ENCODE data around the gene CRELD2. TPM values are rescaled to one million over a fixed set of nuclear protein-coding genes. Genes with fewer than 3 reads are reported as not detected.
A peak's percentile ranks its signal among the peaks of the same experiment; 100 is the strongest.

Gene CRELD2
- total and polyA plus RNA-seq, 2 of the 13 experiments (the other 11 are each of a cell fraction or from before 2014, with no cell fraction given), result 17.2 to 44.7 TPM

GRCh38 chr22:49958931-49959781 lies 40.7 kb downstream of the CRELD2 start:
- H4K20me1 ChIP-seq (ENCODE audit: insufficient read depth, low read length), result peaks cover 26% of the 10 kb centered on the region
- H2AFZ ChIP-seq (ENCODE audit: low read length), result no peak overlapping the region
- no peaks in the 10 kb centered on the region; a peak in 1 of 5 replicates for H3K27me3 ChIP-seq (ENCODE audit: control insufficient read depth in 1 of 2, insufficient read depth in 2 of 2, low read length in 2 of 2)
- ChIA-PET POLR2A (interaction anchor here (1.1 to 18.6 kb wide), 6 partner anchors 5 to 28 kb away, joined by 3 to 722 read pairs (median 47); partner anchors contain the start of gene PIM3), CTCF (ENCODE audit: low intra/inter-chr PET ratio, low total read pairs) (interaction anchor here (1.9 kb wide), 1 partner anchor 28 kb away, joined by 4 read pairs; no protein-coding TSS in a partner anchor)
- H3K4me2 ChIP-seq (ENCODE audit: low read depth, low read length), result peak overlapping the region; percentile 99
- H3K79me2 ChIP-seq (ENCODE audit: insufficient read depth, low read length), result peaks cover 36% of the 10 kb centered on the region
- peak; percentile 85 for DNase-seq (ENCODE audit: low spot score)
- peaks cover 75% of the 10 kb centered on the region for H3K4me1 ChIP-seq (ENCODE audit: insufficient read depth, low read length)
- peak; percentile 65 for FAIRE-seq
- peak; percentile 52 for ATAC-seq
- H3K36me3 ChIP-seq (replicated peaks in 1 of 2; ENCODE audit: control insufficient read depth in 1 of 2, insufficient read depth in 2 of 2, low read length in 2 of 2), result peaks cover 8 to 22% of the 10 kb centered on the region in 2 experiments
- 4% methylated on average over 16 of the region's 29 CpGs for WGBS (ENCODE audit: low lambda C conversion rate)
- H3K9me3 ChIP-seq (ENCODE audit: low read length), result no peaks in the 10 kb centered on the region
- in situ Hi-C loops (cut with HindIII; ENCODE audit: extremely low pct_ligation_motif_present, low pct_unique_long_range_greater_than_20kb), result no loop called here
- BruUV-seq (replicated peaks), result no TSS peak
- intact Hi-C loops (cut with micrococcal nuclease; ENCODE audit: unreplicated experiment), result no loop called here
- H3K4me3 ChIP-seq (replicated peaks in 1 of 3; ENCODE audit: insufficient read depth in 1 of 3, low read depth in 2 of 3, low read length in 3 of 3), result peak overlapping the region; percentile 52 to 83 (median 71)
- H3K9ac ChIP-seq (ENCODE audit: insufficient read depth, low read depth, low read length), result peak overlapping the region; percentile 93
- peak overlapping the region; percentile 87 for H3K27ac ChIP-seq (ENCODE audit: extremely low read length, insufficient read depth, low read length)
- TF ChIP-seq XRCC5 (optimal IDR thresholded peaks at IDR 0.05; ENCODE audit: low read length) (peak; percentile 51), MBNL3 (CRISPR knock-in tag; conservative IDR thresholded peaks at IDR 0.05) (no peak), HDAC6 (IDR thresholded peaks at IDR 0.05; ENCODE audit: low read depth, low read length) (no peak), BCL6 (CRISPR knock-in tag; IDR thresholded peaks at IDR 0.05) (0 out of 2 replicates have a peak, but pooled peaks have one; percentile 9), SMAD3 (CRISPR knock-in tag; IDR thresholded peaks at IDR 0.05) (no peak), ZNF292 (CRISPR knock-in tag; IDR thresholded peaks at IDR 0.05; ENCODE audit: borderline replicate concordance, low read depth) (no peak), DNMT3B (CRISPR knock-in tag; conservative IDR thresholded peaks at IDR 0.05) (0 out of 2 replicates have a peak, but pooled peaks have one; percentile 50), ZNF574 (CRISPR knock-in tag; IDR thresholded peaks at IDR 0.05) (no peak; the same call in none of the 2 replicates), BRD4 (CRISPR knock-in tag; IDR thresholded peaks at IDR 0.05) (no peak; the same call in 1 of the 2 replicates), GATAD1 (CRISPR knock-in tag; IDR thresholded peaks at IDR 0.05) (peak; percentile 14; the same call in 1 of the 2 replicates), ISL2 (CRISPR knock-in tag; IDR thresholded peaks at IDR 0.05) (no peak), RAD51 (IDR thresholded peaks at IDR 0.05; ENCODE audit: borderline replicate concordance) (no peak), CENPT (CRISPR knock-in tag; IDR thresholded peaks at IDR 0.05; ENCODE audit: low read depth) (no peak)
- TF ChIP-seq, protein P1, sequence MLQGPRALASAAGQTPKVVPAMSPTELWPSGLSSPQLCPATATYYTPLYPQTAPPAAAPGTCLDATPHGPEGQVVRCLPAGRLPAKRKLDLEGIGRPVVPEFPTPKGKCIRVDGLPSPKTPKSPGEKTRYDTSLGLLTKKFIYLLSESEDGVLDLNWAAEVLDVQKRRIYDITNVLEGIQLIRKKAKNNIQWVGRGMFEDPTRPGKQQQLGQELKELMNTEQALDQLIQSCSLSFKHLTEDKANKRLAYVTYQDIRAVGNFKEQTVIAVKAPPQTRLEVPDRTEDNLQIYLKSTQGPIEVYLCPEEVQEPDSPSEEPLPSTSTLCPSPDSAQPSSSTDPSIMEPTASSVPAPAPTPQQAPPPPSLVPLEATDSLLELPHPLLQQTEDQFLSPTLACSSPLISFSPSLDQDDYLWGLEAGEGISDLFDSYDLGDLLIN (CRISPR knock-in tag; IDR thresholded peaks at IDR 0.05; ENCODE audit: borderline replicate concordance), result no peak
- TF ChIP-seq, protein P2, sequence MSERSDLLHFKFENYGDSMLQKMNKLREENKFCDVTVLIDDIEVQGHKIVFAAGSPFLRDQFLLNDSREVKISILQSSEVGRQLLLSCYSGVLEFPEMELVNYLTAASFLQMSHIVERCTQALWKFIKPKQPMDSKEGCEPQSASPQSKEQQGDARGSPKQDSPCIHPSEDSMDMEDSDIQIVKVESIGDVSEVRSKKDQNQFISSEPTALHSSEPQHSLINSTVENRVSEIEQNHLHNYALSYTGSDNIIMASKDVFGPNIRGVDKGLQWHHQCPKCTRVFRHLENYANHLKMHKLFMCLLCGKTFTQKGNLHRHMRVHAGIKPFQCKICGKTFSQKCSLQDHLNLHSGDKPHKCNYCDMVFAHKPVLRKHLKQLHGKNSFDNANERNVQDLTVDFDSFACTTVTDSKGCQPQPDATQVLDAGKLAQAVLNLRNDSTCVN (CRISPR knock-in tag; IDR thresholded peaks at IDR 0.05; ENCODE audit: borderline replicate concordance), result no peak; the same call in 1 of the 2 replicates
- TF ChIP-seq, protein P3, sequence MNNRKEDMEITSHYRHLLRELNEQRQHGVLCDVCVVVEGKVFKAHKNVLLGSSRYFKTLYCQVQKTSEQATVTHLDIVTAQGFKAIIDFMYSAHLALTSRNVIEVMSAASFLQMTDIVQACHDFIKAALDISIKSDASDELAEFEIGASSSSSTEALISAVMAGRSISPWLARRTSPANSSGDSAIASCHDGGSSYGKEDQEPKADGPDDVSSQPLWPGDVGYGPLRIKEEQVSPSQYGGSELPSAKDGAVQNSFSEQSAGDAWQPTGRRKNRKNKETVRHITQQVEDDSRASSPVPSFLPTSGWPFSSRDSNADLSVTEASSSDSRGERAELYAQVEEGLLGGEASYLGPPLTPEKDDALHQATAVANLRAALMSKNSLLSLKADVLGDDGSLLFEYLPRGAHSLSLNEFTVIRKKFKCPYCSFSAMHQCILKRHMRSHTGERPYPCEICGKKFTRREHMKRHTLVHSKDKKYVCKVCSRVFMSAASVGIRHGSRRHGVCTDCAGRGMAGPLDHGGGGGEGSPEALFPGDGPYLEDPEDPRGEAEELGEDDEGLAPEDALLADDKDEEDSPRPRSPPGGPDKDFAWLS (CRISPR knock-in tag; IDR thresholded peaks at IDR 0.05; ENCODE audit: borderline replicate concordance), result no peak

Measured in HepG2 (cell line).